ENCODE data around the gene KAT6B. TPM values are rescaled to one million over a fixed set of nuclear protein-coding genes. Genes with fewer than 3 reads are reported as not detected.

Gene KAT6B
- total RNA-seq, 1 donor from 2014 or later: 41.1 TPM

GRCh38 chr10:75057680-75058079 lies 231.3 kb downstream of the KAT6B start:
- Histone ChIP-seq H3K36me3 (no peaks in the 10 kb centered on the region), H3K4me3 (no peak overlapping the region), H3K4me1 (no peaks in the 10 kb centered on the region), H3K27ac (no peak overlapping the region), H3K9me3 (no peaks in the 10 kb centered on the region), H3K27me3 (no peaks in the 10 kb centered on the region)
- DNase-seq (ENCODE audit: low spot score in 2 of 2): no peak
- intact Hi-C loops (cut with DNase I): no loop called here
- TF ChIP-seq CTCF (IDR thresholded peaks at IDR 0.05): no peak

- H3K27ac ChIP-seq: no peak overlapping the region
- H3K4me1 ChIP-seq: no peaks in the 10 kb centered on the region
- no peak for DNase-seq (ENCODE audit: low spot score in 2 of 2)
- H3K9me3 ChIP-seq: no peaks in the 10 kb centered on the region
- intact Hi-C loops (cut with DNase I): no loop called here
- H3K36me3 ChIP-seq: no peaks in the 10 kb centered on the region
- H3K4me3 ChIP-seq: no peak overlapping the region
- no peak for TF ChIP-seq CTCF (IDR thresholded peaks at IDR 0.05)
- H3K27me3 ChIP-seq: no peaks in the 10 kb centered on the region
These were observed 231.8 kb downstream of the KAT6B start for GRCh38 chr10:75058161-75058560.

- H3K4me3 ChIP-seq: no peak overlapping the region
- no peak overlapping the region for H3K27ac ChIP-seq
- H3K9me3 ChIP-seq: no peaks in the 10 kb centered on the region
- no peak for DNase-seq (ENCODE audit: low spot score in 2 of 2)
- H3K27me3 ChIP-seq: no peaks in the 10 kb centered on the region
- H3K4me1 ChIP-seq: no peaks in the 10 kb centered on the region
- TF ChIP-seq CTCF (IDR thresholded peaks at IDR 0.05): no peak
- intact Hi-C loops (cut with DNase I): no loop called here
- no peaks in the 10 kb centered on the region for H3K36me3 ChIP-seq
These were observed 235.5 kb downstream of the KAT6B start for GRCh38 chr10:75061709-75062505.

GRCh38 chr10:75062506-75063299 lies 236.3 kb downstream of the KAT6B start:
- H3K27ac ChIP-seq: no peak overlapping the region
- H3K27me3 ChIP-seq: no peaks in the 10 kb centered on the region
- H3K4me1 ChIP-seq: no peaks in the 10 kb centered on the region
- H3K36me3 ChIP-seq: no peaks in the 10 kb centered on the region
- no peaks in the 10 kb centered on the region for H3K9me3 ChIP-seq
- H3K4me3 ChIP-seq: no peak overlapping the region
- DNase-seq (ENCODE audit: low spot score in 2 of 2): no peak
- intact Hi-C loops (cut with DNase I): no loop called here
- TF ChIP-seq CTCF (IDR thresholded peaks at IDR 0.05): no peak

- Histone ChIP-seq H3K9me3 (no peaks in the 10 kb centered on the region), H3K4me1 (no peaks in the 10 kb centered on the region), H3K27ac (no peak overlapping the region), H3K36me3 (no peaks in the 10 kb centered on the region), H3K27me3 (no peaks in the 10 kb centered on the region), H3K4me3 (no peak overlapping the region)
- intact Hi-C loops (cut with DNase I): no loop called here
- no peak for TF ChIP-seq CTCF (IDR thresholded peaks at IDR 0.05)
- DNase-seq (ENCODE audit: low spot score in 2 of 2): no peak
These were observed 237.2 kb downstream of the KAT6B start for GRCh38 chr10:75063461-75064230.
